GM12864 (cell line): ENCODE data around the gene RILPL1.
"Not testable (repeated sequence)": the region's sequence is repeated elsewhere in the genome, so short reads cannot be mapped to it uniquely, and the experiment has no call there.

ENCODE experiments used
- DNase-seq: peaks from one replicate; pipeline ENCODE4 v3.0.0-alpha.2; 2011; ENCODE audit warnings: low read depth
- H3K4me3 ChIP-seq: 2 replicates; pipeline ENCODE4 v1.5.1; 2011; ENCODE audit warnings: mild to moderate bottlenecking, low read depth, low read length, control low read depth
- TF ChIP-seq, protein P1 (sequence below): IDR thresholded peaks from 2 replicates; pipeline ENCODE4 v1.5.1; 2011; ENCODE audit warnings: low read depth, mild to moderate bottlenecking, moderate library complexity, low read length, control low read depth, inconsistent platforms; ENCODE audit errors: missing control alignments

Gene RILPL1

DNA sequence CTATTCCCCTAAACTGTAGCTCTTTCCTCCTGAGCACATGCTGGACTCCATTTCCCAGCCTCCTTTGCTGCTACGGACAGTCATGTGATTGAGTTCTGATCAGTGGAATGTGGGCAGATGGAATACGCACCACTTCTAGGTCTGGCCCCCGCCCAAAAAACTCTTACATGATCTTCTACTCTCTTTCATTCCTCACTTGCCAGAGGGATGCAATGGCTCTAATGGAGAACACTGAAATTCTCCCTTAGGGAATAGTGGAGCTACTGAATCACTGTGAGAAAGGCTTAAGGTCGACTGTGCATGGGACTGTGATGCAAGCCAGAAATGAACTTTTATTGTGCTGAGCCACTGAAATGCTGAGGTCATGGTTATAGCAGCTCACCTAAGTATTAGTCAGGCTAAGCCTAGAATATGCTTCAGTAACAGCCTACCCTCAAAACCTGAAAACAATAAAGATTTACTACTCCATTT, 37.9 kb upstream of the RILPL1 start:
- TF ChIP-seq, protein P1, sequence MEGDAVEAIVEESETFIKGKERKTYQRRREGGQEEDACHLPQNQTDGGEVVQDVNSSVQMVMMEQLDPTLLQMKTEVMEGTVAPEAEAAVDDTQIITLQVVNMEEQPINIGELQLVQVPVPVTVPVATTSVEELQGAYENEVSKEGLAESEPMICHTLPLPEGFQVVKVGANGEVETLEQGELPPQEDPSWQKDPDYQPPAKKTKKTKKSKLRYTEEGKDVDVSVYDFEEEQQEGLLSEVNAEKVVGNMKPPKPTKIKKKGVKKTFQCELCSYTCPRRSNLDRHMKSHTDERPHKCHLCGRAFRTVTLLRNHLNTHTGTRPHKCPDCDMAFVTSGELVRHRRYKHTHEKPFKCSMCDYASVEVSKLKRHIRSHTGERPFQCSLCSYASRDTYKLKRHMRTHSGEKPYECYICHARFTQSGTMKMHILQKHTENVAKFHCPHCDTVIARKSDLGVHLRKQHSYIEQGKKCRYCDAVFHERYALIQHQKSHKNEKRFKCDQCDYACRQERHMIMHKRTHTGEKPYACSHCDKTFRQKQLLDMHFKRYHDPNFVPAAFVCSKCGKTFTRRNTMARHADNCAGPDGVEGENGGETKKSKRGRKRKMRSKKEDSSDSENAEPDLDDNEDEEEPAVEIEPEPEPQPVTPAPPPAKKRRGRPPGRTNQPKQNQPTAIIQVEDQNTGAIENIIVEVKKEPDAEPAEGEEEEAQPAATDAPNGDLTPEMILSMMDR: no peak
- no peak for DNase-seq
- H3K4me3 ChIP-seq: no peak overlapping the region

DNA sequence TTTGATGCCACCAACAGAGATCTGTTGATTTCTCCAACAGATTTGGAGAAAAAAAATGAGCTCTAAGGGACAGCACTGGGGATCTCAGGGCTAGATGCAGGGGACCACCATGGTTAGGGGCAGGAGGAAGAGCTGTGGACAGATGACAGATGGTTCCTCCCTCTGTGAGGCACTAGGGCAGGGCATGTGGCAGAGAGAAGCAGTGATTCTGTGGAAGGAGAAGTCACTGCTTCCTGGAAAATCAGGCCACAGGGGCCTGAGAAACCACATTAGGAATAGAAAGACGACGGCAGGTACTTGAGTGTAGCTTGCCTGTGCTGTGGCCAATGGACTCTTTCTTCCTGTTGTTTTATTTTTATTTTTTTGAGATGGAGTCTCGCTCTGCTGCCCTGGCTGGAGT, 25.9 kb upstream of the RILPL1 start:
- TF ChIP-seq, protein P1: no peak
- DNase-seq: no peak
- no peak overlapping the region for H3K4me3 ChIP-seq

DNA sequence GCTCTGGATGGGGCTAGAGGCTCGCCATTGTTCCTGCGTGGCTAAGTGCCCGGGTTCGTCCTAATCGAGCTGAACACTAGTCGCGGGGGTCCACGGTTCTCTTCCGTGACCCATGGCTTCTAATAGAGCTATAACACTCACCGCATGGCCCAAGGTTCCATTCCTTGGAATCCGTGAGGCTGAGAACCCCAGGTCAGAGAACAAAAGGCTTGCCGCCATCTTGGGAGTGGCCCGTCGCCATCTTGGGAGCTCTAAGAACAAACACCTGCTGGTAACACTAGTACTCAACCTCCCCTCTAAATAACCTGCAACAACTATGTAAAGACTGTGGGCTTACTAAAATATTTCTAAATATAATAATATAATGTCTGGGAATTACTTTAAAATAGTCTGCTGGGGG, 25.0 kb upstream of the RILPL1 start:
- DNase-seq, H3K4me3 ChIP-seq: not testable (repeated sequence)

DNA sequence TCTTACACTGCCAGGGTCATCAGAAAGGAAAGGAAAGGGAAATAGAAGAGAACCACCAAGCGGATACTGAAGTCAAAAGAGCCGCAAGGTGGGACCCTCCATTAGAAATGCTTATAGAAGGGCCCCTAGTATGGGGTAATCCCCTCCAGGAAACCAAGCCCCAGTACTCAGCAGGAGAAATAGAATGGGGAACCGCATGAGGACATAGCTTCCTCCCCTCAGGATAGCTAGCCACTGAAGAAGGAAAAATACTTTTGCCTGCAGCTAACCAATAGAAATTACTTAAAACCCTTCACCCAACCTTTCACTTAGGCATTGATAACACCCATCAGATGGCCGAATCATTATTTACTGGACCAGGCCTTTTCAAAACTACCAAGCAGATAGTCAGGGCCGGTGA, 21.3 kb upstream of the RILPL1 start:
- not testable (repeated sequence) for H3K4me3 ChIP-seq, DNase-seq

DNA sequence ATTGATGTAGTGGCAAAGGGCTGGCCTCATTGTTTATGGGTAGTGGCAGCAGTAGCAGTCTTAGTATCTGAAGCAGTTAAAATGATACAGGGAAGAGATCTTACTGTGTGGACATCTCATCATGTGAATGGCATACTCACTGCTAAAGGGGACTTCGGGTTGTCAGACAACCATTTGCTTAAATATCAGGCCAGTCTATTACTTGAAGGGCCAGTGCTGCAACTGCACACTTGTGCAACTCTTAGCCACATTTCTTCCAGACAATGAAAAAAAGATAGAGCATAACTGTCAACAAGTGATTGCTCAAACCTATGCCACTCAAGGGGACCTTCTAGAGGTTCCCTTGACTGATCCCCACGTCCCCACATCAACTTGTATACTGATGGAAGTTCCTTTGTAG, 20.6 kb upstream of the RILPL1 start:
- DNase-seq, H3K4me3 ChIP-seq: not testable (repeated sequence)

DNA sequence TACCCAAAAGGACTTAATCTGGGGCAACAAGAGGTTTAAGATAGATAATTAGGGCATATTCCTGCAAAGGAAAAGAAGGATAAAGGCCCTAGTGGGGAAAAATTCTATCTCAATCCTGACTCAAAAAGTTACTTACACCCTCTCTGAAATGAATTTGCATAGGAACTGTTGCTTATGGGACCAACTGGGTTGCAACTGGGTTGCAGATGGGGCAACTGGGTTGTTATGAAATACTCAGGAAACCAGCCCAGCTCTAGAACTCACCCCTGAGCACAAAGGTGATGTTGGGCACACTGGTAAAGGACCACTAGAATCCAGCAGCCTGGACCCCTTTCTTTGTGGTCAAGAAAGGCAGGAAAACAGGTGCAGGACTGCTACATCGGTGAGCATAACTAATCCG, 17.2 kb upstream of the RILPL1 start:
- TF ChIP-seq, protein P1: no peak
- no peak for DNase-seq
- H3K4me3 ChIP-seq: no peak overlapping the region

DNA sequence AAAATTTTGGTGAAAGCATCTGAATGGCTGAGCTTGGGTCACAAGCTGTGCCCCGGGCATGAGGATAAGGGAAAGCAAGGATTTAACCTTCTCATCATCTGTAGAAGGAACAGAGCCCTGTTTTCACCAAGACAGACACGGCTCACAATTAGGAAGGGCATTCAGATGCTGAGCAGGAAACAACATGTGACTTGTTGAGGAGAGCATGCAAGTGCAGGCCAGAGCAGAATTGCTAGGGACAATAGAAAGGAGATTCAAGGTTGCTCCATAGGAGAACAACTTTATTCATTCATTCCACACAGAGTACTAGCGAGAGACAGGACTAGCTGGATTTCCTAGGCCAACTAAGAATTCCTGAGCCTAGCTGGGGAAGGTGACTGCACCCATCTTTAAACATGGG, 14.6 kb upstream of the RILPL1 start:
- H3K4me3 ChIP-seq: no peak overlapping the region
- no peak for DNase-seq
- TF ChIP-seq, protein P1: no peak

DNA sequence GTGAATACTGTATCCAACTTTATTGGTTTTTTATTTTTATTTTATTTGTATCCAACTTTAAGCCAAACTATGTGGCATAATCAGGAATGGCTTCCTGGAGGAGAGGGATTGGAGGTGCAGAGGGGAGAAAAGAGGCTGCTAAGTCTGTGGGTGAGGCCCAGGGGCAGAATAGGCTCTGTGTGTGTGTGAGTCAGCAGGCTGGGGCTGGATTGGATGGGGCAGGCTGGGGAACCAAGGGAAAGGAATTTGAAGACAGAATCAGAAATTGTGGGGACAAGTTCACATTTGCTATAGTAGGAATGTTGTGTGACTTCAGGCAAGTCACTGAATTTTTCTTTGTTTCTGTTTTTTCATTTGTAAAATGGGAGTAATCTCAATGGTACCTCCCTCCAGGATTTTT, 12.8 kb upstream of the RILPL1 start:
- no peak for DNase-seq
- TF ChIP-seq, protein P1: no peak
- H3K4me3 ChIP-seq: no peak overlapping the region

DNA sequence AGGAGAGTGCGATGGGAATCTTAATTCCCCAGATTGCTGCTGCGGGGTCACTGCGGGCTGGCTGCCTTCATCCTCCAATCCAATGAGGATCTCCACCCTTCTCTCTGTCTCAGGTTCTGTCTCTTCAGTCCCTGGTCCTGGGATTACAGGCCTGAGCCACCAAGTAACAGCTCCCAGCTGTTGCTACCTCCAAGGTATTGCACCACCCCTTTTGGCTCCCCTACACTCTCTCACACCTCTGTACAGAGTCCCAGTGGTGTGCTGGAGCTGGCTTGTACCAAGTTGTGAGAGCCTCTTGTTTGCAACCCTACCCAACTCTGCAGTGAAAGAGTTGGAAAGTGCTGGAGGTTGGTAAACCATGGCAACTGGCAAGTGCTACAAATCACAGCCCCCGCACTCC, 10.0 kb upstream of the RILPL1 start:
- H3K4me3 ChIP-seq: no peak overlapping the region
- no peak for DNase-seq
- TF ChIP-seq, protein P1: no peak
